Measurements from ENCODE around the gene LMBR1.
"Not testable (repeated sequence)": the region's sequence is repeated elsewhere in the genome, so short reads cannot be mapped to it uniquely, and the experiment has no call there.

The LMBR1 gene

DNA sequence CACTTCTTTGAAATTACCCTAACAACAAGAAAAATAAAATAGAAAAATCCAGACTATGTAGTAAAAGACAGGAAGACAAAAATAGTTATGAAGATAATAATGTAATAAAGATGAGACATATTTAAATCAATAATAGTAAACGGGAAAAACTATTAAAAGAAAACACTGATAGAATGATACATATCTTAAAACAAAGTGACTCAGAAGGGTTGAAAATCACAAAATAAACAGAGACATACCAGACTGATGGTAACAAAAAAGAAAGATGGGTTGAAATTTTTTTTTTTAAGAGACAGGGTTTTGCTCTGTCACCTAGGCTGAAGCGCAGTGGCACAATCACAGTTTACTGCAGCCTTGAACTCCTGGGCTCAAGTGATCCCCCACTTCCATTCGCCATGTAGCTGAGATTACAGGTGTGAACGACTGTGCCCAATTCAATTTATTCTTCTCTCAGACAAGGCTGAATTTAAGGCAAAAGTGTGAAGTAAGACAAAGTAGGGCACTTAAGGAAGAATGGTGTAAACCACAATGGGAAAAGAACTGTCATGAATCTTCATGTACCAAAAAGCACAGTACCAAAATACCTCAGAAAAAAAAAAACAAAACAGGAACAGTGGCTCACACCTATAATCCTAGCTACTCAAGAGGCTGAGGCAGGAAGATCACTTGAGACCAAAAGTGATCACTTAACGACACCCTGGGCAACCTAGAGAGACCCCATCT lies 47.4 kb downstream of the LMBR1 start:
- DNase-seq = no peak

- DNase-seq = not testable (repeated sequence)
These were observed 49.4 kb downstream of the LMBR1 start for GRCh38 chr7:156843582-156843981.

GRCh38 chr7:156843157-156843556 lies 49.8 kb downstream of the LMBR1 start:
- DNase-seq = no peak

DNA sequence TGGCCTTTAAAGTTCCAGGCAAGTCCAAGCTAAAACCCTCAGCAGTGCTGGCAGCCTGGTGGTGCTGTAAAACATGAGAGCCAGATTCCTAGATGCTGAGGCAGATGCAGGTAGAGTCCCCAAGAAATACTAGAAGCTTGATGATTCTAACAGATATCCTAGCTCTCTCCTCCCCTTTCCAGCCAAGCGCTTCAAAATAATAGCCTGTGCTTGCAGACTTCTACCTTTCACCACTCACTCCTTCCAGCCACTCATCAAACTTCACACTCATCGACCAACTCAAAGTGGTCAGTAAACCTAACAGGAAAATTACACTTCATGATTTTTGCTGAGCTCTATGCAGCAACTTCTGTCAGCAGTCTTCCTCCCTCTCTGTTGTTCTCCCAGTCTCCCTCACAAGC lies 50.2 kb downstream of the LMBR1 start:
- DNase-seq = no peak

DNA sequence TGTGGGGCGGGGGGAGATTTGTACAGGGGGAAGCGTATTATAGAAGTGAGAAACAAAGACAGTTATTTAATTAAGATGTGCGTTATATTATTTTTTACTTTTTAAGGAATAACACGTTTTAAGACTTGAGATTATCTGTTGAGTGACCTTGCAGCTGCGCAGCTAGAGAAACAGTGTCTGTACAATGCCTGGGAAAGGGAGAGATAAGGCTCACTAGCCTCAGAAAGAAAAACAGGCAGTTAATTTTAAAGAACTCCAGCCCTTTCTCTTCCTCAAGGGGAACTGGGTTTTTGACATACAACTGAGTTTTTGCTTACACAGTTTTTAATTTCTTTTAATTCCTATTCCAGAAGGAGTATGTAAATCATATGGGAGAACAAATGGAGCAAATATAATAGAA lies 50.7 kb downstream of the LMBR1 start:
- DNase-seq = no peak

DNA sequence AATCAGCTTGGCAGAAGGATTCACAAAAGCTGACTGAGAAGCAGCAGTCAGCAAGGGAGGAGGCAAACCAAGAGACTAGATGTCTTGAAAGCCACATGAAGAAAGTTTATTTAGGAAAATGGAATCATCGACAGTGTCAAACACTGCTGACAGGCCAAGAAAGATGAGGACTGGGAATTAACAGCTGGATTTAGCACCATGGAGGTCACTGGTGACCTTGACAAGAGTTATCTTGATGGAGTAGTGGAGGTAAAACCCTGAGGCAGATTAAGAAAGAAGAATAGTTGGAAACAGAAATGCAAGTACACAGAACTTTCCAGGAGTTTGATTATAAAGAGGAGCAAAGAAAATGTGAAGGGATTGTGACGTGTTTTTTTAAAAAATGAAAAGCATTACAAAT lies 51.5 kb downstream of the LMBR1 start:
- DNase-seq = no peak

DNA sequence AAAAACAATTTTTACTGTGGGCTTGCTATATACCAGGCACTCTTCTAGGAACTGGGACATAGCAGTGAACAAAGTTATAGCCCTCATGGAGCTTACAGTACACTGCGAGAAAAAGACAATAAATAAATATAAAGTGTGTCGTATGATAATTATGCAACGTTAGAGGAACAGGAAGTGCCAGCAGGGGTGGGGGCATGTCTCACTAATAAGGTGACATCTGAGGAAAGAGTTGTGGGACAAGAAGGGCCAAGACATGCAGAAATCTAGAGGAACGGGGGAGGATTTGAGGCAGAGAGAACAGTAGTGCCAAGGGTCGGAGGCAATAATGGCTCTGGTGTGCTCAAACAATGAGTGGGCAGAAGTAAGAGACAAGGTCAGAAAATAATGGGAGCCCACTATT lies 52.8 kb downstream of the LMBR1 start:
- no peak for DNase-seq

GRCh38 chr7:156836443-156836842 lies 56.5 kb downstream of the LMBR1 start:
- no peak for DNase-seq

DNA sequence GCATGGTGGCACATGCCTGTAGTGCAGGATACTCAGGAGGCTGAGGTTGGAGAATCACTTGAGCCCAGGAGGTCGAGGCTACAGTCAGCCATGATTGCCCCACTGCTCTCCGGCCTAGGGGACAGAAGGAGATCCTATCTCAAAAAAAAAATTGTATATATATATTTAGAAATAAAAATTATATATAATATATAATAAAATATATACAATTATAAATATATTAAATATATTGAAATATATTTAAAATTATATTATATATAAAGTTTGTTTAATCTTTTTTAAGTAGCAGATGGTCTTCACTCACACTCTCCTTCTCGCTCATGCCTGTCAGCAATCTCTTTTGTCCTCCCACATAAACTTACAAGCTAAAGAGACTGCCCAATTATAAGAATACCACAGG lies 58.5 kb downstream of the LMBR1 start:
- DNase-seq = no peak

GRCh38 chr7:156833312-156833711 lies 59.7 kb downstream of the LMBR1 start:
- DNase-seq = no peak

DNA sequence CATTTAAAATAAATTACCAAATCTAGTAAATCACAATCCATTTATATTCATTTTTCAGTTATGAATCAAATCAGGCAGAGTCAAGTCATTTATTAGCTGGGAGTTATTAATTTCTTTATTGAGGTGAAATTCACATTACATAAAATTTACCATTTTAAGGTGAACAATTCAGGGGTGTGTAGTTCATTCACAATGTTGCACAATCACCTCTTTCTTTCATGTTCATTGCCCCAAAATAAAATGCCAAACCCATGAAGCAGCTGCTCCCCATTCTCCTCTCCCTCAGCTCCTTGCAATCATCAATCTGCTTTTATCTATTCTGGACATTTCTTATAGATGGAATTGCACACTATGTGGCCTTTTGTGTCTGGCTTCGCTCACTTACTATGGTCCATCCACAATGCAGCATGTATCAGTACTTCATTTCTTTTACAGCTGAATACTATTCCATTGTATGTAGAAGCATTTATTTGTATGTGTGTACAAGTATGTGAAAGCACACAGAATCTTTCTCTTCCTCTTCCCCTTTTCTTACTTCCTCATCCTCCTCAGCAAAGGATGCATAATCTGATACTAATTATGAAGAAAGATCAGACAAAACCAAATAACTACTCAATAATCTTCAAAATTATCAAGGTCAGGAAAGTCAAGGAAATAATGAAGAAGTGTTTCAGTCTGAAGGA lies 60.6 kb downstream of the LMBR1 start:
- DNase-seq = no peak

GRCh38 chr7:156829669-156830336 lies 63.2 kb downstream of the LMBR1 start:
- DNase-seq = no peak

DNA sequence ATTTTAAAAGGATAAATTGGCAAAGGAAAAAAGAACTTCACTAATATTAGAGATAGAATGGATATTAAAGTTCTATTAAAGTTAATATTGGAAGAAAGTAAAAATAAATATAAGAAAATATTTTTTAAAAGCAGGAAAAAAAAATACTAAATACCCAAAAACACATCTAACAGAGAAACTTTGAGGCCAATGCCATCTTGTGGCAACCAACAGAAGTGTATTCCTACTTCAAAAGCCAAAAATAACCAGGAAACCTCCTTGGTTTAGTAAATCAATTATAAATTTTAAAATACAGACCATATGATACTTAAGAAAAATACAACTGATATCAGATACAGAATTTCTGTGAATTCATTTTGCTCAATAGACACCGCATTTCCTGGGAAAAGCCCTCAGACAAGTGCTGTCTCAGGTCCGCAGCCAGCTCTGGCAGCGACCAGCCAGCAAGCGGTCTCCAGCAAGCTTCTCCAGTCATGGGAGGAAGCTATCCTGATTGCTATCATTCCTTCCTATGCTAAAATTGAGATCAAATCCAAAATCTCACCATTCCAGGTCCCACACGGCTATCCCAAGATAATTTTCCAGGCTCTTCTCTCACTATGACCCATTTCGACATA lies 65.3 kb downstream of the LMBR1 start:
- no peak for DNase-seq

DNA sequence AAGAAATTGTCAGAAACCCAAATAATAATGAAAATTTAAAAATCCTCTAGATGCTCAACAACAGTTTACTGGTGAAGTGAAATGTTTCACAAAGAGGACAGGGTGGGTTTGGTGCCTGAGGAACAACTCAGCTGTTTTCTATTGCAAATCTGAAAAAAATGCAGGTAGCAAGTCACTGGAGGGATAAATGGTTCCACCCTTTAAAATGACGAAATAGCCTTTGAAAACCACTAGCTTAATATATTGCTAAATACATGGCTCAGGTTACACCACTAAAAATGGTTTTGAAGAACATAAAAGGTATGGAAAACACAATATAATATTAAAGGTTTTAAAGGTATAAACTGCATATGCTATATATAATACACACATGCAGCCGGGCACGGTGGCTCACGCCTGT lies 69.5 kb downstream of the LMBR1 start:
- no peak for DNase-seq

GRCh38 chr7:156820445-156821063 lies 72.4 kb downstream of the LMBR1 start:
- no peak for DNase-seq

- DNase-seq = no peak
These were observed 73.2 kb downstream of the LMBR1 start for GRCh38 chr7:156819733-156820295.

GRCh38 chr7:156818133-156818532 lies 74.8 kb downstream of the LMBR1 start:
- DNase-seq = no peak

GRCh38 chr7:156816943-156817572 lies 75.9 kb downstream of the LMBR1 start:
- DNase-seq = no peak

- DNase-seq = no peak
These were observed 81.3 kb downstream of the LMBR1 start for GRCh38 chr7:156811706-156812105.

- not testable (repeated sequence) for DNase-seq
These were observed 89.3 kb downstream of the LMBR1 start for GRCh38 chr7:156803656-156804055.

- no peak for DNase-seq
These were observed 90.8 kb downstream of the LMBR1 start for GRCh38 chr7:156802214-156802613.

GRCh38 chr7:156795415-156795814 lies 97.6 kb downstream of the LMBR1 start:
- DNase-seq = no peak

Measured in NCI-H1092 treated with DMSO at 0.1 percent for 48 hours (cell line).